Esophagus (tissue), 2 donors: ENCODE measurements around the gene EEF1G. TPM values are rescaled to one million over a fixed set of nuclear protein-coding genes. Genes with fewer than 3 reads are reported as not detected.

ENCODE experiments used
- H3K27ac ChIP-seq, 2 donors: one replicate each; pipeline ENCODE4 v1.5.1; 2013; ENCODE audit warnings: low read depth in 2 of 2, mild to moderate bottlenecking in 2 of 2, inconsistent platforms in 1 of 2, low read length in 1 of 2, moderate library complexity in 1 of 2
- H3K27me3 ChIP-seq, 2 donors: one replicate each; pipeline ENCODE4 v1.6.1; 2013; ENCODE audit warnings: low read length in 2 of 2, control low read depth in 1 of 2, mild to moderate bottlenecking in 1 of 2; ENCODE audit not compliant: insufficient read depth in 2 of 2, control insufficient read depth in 1 of 2
- H3K36me3 ChIP-seq, 2 donors: one replicate each; pipeline ENCODE4 v1.6.1; 2013; ENCODE audit warnings: low read length in 1 of 2; ENCODE audit not compliant: control insufficient read depth in 2 of 2, insufficient read depth in 2 of 2
- H3K4me1 ChIP-seq, 2 donors: one replicate each; pipeline ENCODE4 v1.6.1; 2013; ENCODE audit warnings: low read length in 1 of 2; ENCODE audit not compliant: control insufficient read depth in 2 of 2, insufficient read depth in 2 of 2
- H3K4me3 ChIP-seq, 2 donors: one replicate each; pipeline ENCODE4 v1.5.1; 2013; ENCODE audit warnings: low read length in 2 of 2, mild to moderate bottlenecking in 2 of 2, low read depth in 1 of 2, moderate library complexity in 1 of 2
- H3K9me3 ChIP-seq, 2 donors: one replicate each; pipeline ENCODE4 v1.6.1; 2013; ENCODE audit warnings: mild to moderate bottlenecking in 2 of 2, low read depth in 1 of 2, low read length in 1 of 2, moderate library complexity in 1 of 2; ENCODE audit not compliant: control insufficient read depth in 2 of 2, insufficient read depth in 1 of 2
- WGBS, 2 donors: extraction: QIAGEN DNeasy Blood & Tissue Kit; methylation state at CpG; one replicate each; pipeline ENCODE4 v1.1.7; 2013; 5-methylcytosine and 5-hydroxymethylcytosine counted together
- polyA plus RNA-seq, 2 donors: library from polyadenylated mRNA; stranded (reverse); fragments of 200-250 nt; gene quantifications; one replicate each; pipeline ENCODE4 v1.2.3, GENCODE V29; 2013
- donor health status: healthy with polysubstance abuse.
- donor health status: Bipolar disorder and iron deficiency.

Gene EEF1G
- polyA plus RNA-seq, 2 donors: 884 to 1,495 TPM

GRCh38 chr11:62559204-62559603 lies 14.5 kb downstream of the EEF1G start:
- no peak overlapping the region for H3K4me3 ChIP-seq
- no peaks in the 10 kb centered on the region for H3K27me3 ChIP-seq
- H3K9me3 ChIP-seq: no peaks in the 10 kb centered on the region
- WGBS, 2 donors: 68 to 75% methylated on average over 8 of the region's 8 CpGs
- H3K4me1 ChIP-seq: peaks cover 3 to 31% of the 10 kb centered on the region in 2 donors
- H3K27ac ChIP-seq: peak overlapping the region; percentile 71 to 87
- peaks cover 4 to 14% of the 10 kb centered on the region in 2 donors for H3K36me3 ChIP-seq

DNA sequence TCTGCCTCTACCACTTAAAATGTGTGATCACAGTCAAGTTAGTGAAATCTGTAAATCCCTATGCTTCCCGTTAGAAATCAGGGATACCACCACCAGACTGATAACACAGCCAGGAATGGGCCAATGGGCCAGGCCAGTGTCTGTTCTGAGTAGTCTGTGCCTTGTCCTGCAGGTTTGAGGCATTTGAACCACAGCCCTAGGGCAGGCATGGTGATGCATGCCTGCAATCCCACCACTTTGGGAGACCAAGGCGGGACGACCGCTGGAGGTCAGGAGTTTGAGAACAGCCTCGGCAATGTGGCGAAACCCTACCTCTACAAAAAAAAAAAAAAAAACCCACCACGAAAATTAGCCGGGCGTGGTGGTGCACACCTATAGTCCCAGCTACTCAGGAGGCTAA lies 15.0 kb downstream of the EEF1G start:
- peak overlapping the region; percentile 58 to 76 for H3K27ac ChIP-seq
- no peak overlapping the region for H3K4me3 ChIP-seq
- H3K9me3 ChIP-seq: no peaks in the 10 kb centered on the region
- 70 to 72% methylated on average over 9 of the region's 9 CpGs for whole genome bisulfite sequencing, 2 donors
- H3K36me3 ChIP-seq: peaks cover 4 to 14% of the 10 kb centered on the region in 2 donors
- no peaks in the 10 kb centered on the region for H3K27me3 ChIP-seq
- H3K4me1 ChIP-seq: peaks cover 5 to 34% of the 10 kb centered on the region in 2 donors

- peaks cover 5 to 39% of the 10 kb centered on the region in 2 donors for H3K4me1 ChIP-seq
- H3K4me3 ChIP-seq: no peak overlapping the region
- no peaks in the 10 kb centered on the region for H3K27me3 ChIP-seq
- H3K9me3 ChIP-seq: no peaks in the 10 kb centered on the region
- WGBS, 2 donors: 26 to 37% methylated on average over 3 of the region's 3 CpGs
- H3K27ac ChIP-seq: peak overlapping the region; percentile 100
- H3K36me3 ChIP-seq: peaks cover 4 to 12% of the 10 kb centered on the region in 2 donors
These were observed 16.6 kb downstream of the EEF1G start for GRCh38 chr11:62556875-62557631.

GRCh38 chr11:62556108-62556874 lies 17.4 kb downstream of the EEF1G start:
- Histone ChIP-seq H3K27ac (peak overlapping the region; percentile 100), H3K36me3 (peaks cover 4 to 12% of the 10 kb centered on the region in 2 donors), H3K4me1 (peaks cover 5 to 44% of the 10 kb centered on the region in 2 donors), H3K4me3 (peak overlapping the region; percentile 7 to 10), H3K9me3 (no peaks in the 10 kb centered on the region), H3K27me3 (no peaks in the 10 kb centered on the region)
- 5 to 14% methylated on average over 14 of the region's 14 CpGs for WGBS, 2 donors

DNA sequence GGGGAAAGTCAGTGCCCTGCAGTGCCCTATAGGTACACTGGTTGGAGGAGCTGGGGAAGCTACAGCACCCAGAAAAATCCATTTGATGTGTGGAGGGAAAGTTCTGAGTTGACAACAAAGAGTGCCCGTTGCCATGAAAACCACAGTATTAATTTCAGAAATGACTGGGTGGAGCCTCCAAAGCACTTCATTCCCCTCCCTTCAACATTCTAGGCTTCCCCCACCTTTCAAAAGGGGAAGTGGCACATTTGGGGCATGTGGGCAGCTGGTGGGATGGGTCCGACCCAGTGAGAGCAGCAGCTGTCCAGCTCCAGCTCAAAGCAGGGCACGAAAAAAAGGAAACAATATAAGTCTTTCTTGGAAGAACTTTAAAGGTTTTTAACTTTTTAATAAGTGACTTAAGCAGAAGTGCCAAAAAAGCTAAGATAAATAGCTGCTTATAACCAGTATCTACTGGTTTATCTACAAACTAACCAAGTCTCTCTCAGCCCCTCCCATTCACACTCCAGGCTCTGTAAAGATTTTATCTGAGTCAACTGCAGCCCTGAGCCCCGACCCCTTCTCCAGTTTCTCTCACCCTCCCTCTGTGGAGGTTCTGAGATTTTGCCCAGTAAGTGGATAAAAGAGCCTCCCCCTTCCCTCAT lies 18.1 kb downstream of the EEF1G start:
- WGBS, 2 donors: 9 to 11% methylated on average over 4 of the region's 4 CpGs
- peaks cover 4 to 12% of the 10 kb centered on the region in 2 donors for H3K36me3 ChIP-seq
- peaks cover 5 to 44% of the 10 kb centered on the region in 2 donors for H3K4me1 ChIP-seq
- peak overlapping the region; percentile 100 for H3K27ac ChIP-seq
- H3K4me3 ChIP-seq: peak overlapping the region; percentile 7 to 10
- H3K9me3 ChIP-seq: no peaks in the 10 kb centered on the region
- H3K27me3 ChIP-seq: no peaks in the 10 kb centered on the region

- H3K4me1 ChIP-seq: peaks cover 5 to 44% of the 10 kb centered on the region in 2 donors
- peaks cover 0 to 9% of the 10 kb centered on the region in 2 donors for H3K36me3 ChIP-seq
- H3K9me3 ChIP-seq: no peaks in the 10 kb centered on the region
- WGBS, 2 donors: 56 to 58% methylated on average over 7 of the region's 7 CpGs
- H3K4me3 ChIP-seq: no peak overlapping the region
- peak overlapping the region; percentile 100 for H3K27ac ChIP-seq
- H3K27me3 ChIP-seq: no peaks in the 10 kb centered on the region
These were observed 19.1 kb downstream of the EEF1G start for GRCh38 chr11:62554387-62555167.

GRCh38 chr11:62553839-62554361 lies 19.8 kb downstream of the EEF1G start:
- Histone ChIP-seq H3K36me3 (peaks cover 0 to 4% of the 10 kb centered on the region in 2 donors), H3K9me3 (no peaks in the 10 kb centered on the region), H3K27me3 (no peaks in the 10 kb centered on the region), H3K4me3 (peak overlapping the region in 1 of 2 donors; percentile 26), H3K27ac (peak overlapping the region; percentile 100), H3K4me1 (peaks cover 7 to 46% of the 10 kb centered on the region in 2 donors)
- WGBS, 2 donors: 37 to 56% methylated on average over 8 of the region's 8 CpGs

- WGBS, 2 donors: 5 to 11% methylated on average over 14 to 15 of the region's 15 CpGs
- H3K36me3 ChIP-seq: peaks cover 0 to 2% of the 10 kb centered on the region in 2 donors
- peak overlapping the region in 1 of 2 donors; percentile 26 for H3K4me3 ChIP-seq
These were observed 20.4 kb downstream of the EEF1G start for GRCh38 chr11:62553080-62553838.

More at GRCh38 chr11:62553080-62553838, 20.4 kb downstream of the EEF1G start:
- Histone ChIP-seq H3K27ac (peak overlapping the region; percentile 100), H3K4me1 (peaks cover 9 to 47% of the 10 kb centered on the region in 2 donors), H3K9me3 (no peaks in the 10 kb centered on the region), H3K27me3 (no peaks in the 10 kb centered on the region)
